Spleen (tissue), 11 donors: Measurements from ENCODE around the gene PGBD5. TPM values are rescaled to one million over a fixed set of nuclear protein-coding genes. Genes with fewer than 3 reads are reported as not detected.

ENCODE experiments used
- DNase-seq: peaks from one replicate; pipeline ENCODE4 v3.0.0-alpha.2; 2020
- H3K27ac ChIP-seq, 8 donors: fragments of 200-600 bp; sonication (generic) in 7 of 8; 1 replicate in 4 of 8; 2 replicates in 4 of 8; pipeline versions ENCODE4 v1.5.0 to v1.8.0; 2016 to 2021; ENCODE audit warnings: inconsistent platforms in 4 of 8, mild to moderate bottlenecking in 4 of 8, moderate library complexity in 1 of 8
- H3K27me3 ChIP-seq, 7 donors: fragments of 200-600 bp; sonication (generic) in 6 of 7; replicated peaks in 1 of 7; 1 replicate in 4 of 7; 2 replicates in 3 of 7; pipeline versions ENCODE4 v1.5.0 to v1.8.0; 2016 to 2021; ENCODE audit warnings: inconsistent platforms in 3 of 7, mild to moderate bottlenecking in 1 of 7
- H3K36me3 ChIP-seq, 6 donors: fragments of 200-600 bp; sonication (generic) in 5 of 6; 1 replicate in 4 of 6; 2 replicates in 2 of 6; pipeline versions ENCODE4 v1.5.0 to v1.8.0; 2016 to 2021; ENCODE audit warnings: inconsistent platforms in 2 of 6
- H3K4me1 ChIP-seq, 6 donors: fragments of 200-600 bp; sonication (generic) in 5 of 6; 1 replicate in 3 of 6; 2 replicates in 3 of 6; pipeline versions ENCODE4 v1.5.0 to v1.8.0; 2016 to 2021; ENCODE audit warnings: inconsistent platforms in 3 of 6
- H3K4me3 ChIP-seq, 8 donors: fragments of 200-600 bp; sonication (generic) in 7 of 8; 1 replicate in 4 of 8; 2 replicates in 4 of 8; pipeline versions ENCODE4 v1.5.0 to v1.8.0; 2016 to 2021; ENCODE audit warnings: inconsistent platforms in 4 of 8, mild to moderate bottlenecking in 4 of 8, moderate library complexity in 2 of 8
- H3K9me3 ChIP-seq, 8 donors: fragments of 200-600 bp; sonication (generic) in 7 of 8; 1 replicate in 4 of 8; 2 replicates in 4 of 8; pipeline versions ENCODE4 v1.5.0 to v1.8.0; 2016 to 2021; ENCODE audit warnings: inconsistent platforms in 4 of 8
- CTCF ChIP-seq, 11 experiments: fragments of 200-600 bp in 7 of 11; fragments of 450-650 bp in 4 of 11; sonication (generic) in 4 of 11; IDR thresholded peaks in 8 of 11; conservative IDR thresholded peaks in 3 of 11; 1 replicate in 7 of 11; 2 replicates in 4 of 11; pipeline versions ENCODE4 v1.4.0 to v1.8.0; 2016 to 2021; ENCODE audit warnings: antibody characterized with exemption in 11 of 11, inconsistent platforms in 4 of 11, mild to moderate bottlenecking in 1 of 11
- POLR2A ChIP-seq, 3 donors: fragments of 450-650 bp; IDR thresholded peaks; one replicate each; pipeline ENCODE4 v1.5.1; 2017; ENCODE audit warnings: antibody characterized with exemption in 3 of 3, mild to moderate bottlenecking in 1 of 3
- POLR2AphosphoS5 ChIP-seq, 3 donors: sonication (generic); formaldehyde crosslinking; IDR thresholded peaks; one replicate each; pipeline ENCODE4 v1.5.1; 2017; ENCODE audit warnings: antibody characterized with exemption in 3 of 3
- WGBS, 5 donors: extraction: QIAGEN DNeasy Blood & Tissue Kit in 3 of 5; methylation state at CpG; one replicate each; pipeline versions ENCODE4 v1.1.5 to v1.1.7; 2013 to 2018; 5-methylcytosine and 5-hydroxymethylcytosine counted together
- intact Hi-C: fragments of 100-400 bp; cut with DNase I; formaldehyde crosslinking; loops from one replicate; pipeline ENCODE4 v1.15.0; 2023; ENCODE audit warnings: low total_unique reads
- polyA plus RNA-seq, 3 donors: library from polyadenylated mRNA; stranded (reverse); fragments of 200-250 nt; gene quantifications; one replicate each; pipeline ENCODE4 v1.2.1, GENCODE V29; 2013
- total RNA-seq, 7 donors: library from RNA; depleted of rRNA in 3 of 7; stranded (reverse); fragments of >200 nt in 3 of 7; fragmentation: NEBNext Ultra II Directional in 4 of 7; extraction: Animal tissue kit (Norgen Biotek cat#: 25700) in 4 of 7; gene quantifications; one replicate each; pipeline versions ENCODE4 v1.1.0 to v1.2.1, GENCODE V29; 2016 to 2021
- donor health status: healthy with polysubstance abuse.
- donor health status: DM: no; HTN: no; CAD: no; lungs with moderate emphysema.
- donor health status: DM: no; HTN: no; CAD: no.
- donor health status: Bipolar disorder and iron deficiency.
- donor health status: healthy.
- donor health status: DM: no; HTN: no; CAD: no.
- donor health status: DM: yes; HTN: yes; CAD: no.

Gene PGBD5
- total and polyA plus RNA-seq, 10 donors = 0.07 to 6.7 (median 3.0) TPM

GRCh38 chr1:230356869-230357794, 69.0 kb downstream of the PGBD5 start:
- H3K4me1 ChIP-seq = no peaks in the 10 kb centered on the region
- no peak overlapping the region for H3K27ac ChIP-seq
- no peak for DNase-seq
- no peak overlapping the region for H3K4me3 ChIP-seq
- WGBS, 5 donors = 85 to 86% (median 86%) methylated on average over 46 to 47 of the region's 47 CpGs
- H3K36me3 ChIP-seq = no peaks in the 10 kb centered on the region
- intact Hi-C loops = no loop called here
- TF ChIP-seq POLR2AphosphoS5 (IDR thresholded peaks at IDR 0.05) (no peak), POLR2A (IDR thresholded peaks at IDR 0.05) (no peak), CTCF (IDR thresholded peaks at IDR 0.05 in 8 of 11, conservative IDR thresholded peaks at IDR 0.05 in 3 of 11) (no peak)
- H3K27me3 ChIP-seq = peaks cover 0 to under 1% (median 0%) of the 10 kb centered on the region in 7 donors
- peaks cover 0 to 5% (median 0%) of the 10 kb centered on the region in 8 donors for H3K9me3 ChIP-seq

- TF ChIP-seq POLR2AphosphoS5 (IDR thresholded peaks at IDR 0.05) (no peak), POLR2A (IDR thresholded peaks at IDR 0.05) (no peak), CTCF (IDR thresholded peaks at IDR 0.05 in 8 of 11, conservative IDR thresholded peaks at IDR 0.05 in 3 of 11) (no peak)
- H3K4me1 ChIP-seq = no peaks in the 10 kb centered on the region
- H3K4me3 ChIP-seq = no peak overlapping the region
- H3K27me3 ChIP-seq = no peaks in the 10 kb centered on the region
- 76 to 82% (median 78%) methylated on average over 6 of the region's 6 CpGs for WGBS, 5 donors
- H3K27ac ChIP-seq = no peak overlapping the region
- peaks cover 0 to 5% (median 0%) of the 10 kb centered on the region in 8 donors for H3K9me3 ChIP-seq
- no peak for DNase-seq
- intact Hi-C loops = no loop called here
- no peaks in the 10 kb centered on the region for H3K36me3 ChIP-seq
Observed at GRCh38 chr1:230356190-230356589, 69.9 kb downstream of the PGBD5 start.

GRCh38 chr1:230355594-230355993, 70.5 kb downstream of the PGBD5 start:
- Histone ChIP-seq H3K4me3 (no peak overlapping the region), H3K36me3 (no peaks in the 10 kb centered on the region), H3K27ac (no peak overlapping the region), H3K4me1 (no peaks in the 10 kb centered on the region), H3K9me3 (peaks cover 0 to 4% (median 0%) of the 10 kb centered on the region in 8 donors), H3K27me3 (no peaks in the 10 kb centered on the region)
- intact Hi-C loops = no loop called here
- 73 to 89% (median 81%) methylated on average over 10 of the region's 10 CpGs for WGBS, 5 donors
- DNase-seq = no peak
- no peak for TF ChIP-seq POLR2AphosphoS5 (IDR thresholded peaks at IDR 0.05)
- TF ChIP-seq POLR2A (IDR thresholded peaks at IDR 0.05) = no peak
- no peak for TF ChIP-seq CTCF (IDR thresholded peaks at IDR 0.05 in 8 of 11, conservative IDR thresholded peaks at IDR 0.05 in 3 of 11)

DNA sequence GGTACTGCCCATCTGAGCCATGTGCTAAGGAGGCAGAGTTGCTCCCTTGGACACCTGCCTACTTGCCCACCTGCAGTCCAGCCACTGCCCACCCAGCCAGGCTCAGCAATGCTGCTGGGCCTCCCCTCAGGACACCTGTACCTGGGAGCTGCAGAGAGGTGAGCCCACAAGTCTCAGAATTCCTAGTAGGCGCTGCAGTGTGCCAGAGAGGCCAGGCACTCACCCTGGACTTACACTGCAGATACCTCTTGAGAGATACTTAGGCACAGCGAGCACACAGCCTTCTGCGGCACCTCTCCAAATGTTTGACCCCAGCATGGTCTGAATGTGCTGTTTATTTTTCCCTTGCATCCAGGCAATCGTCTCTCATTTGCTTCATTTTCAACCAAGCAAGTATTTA, 71.0 kb downstream of the PGBD5 start:
- Histone ChIP-seq H3K27ac (no peak overlapping the region), H3K36me3 (no peaks in the 10 kb centered on the region), H3K4me1 (no peaks in the 10 kb centered on the region), H3K9me3 (no peaks in the 10 kb centered on the region), H3K27me3 (no peaks in the 10 kb centered on the region), H3K4me3 (no peak overlapping the region)
- no peak for DNase-seq
- intact Hi-C loops = no loop called here
- TF ChIP-seq POLR2AphosphoS5 (IDR thresholded peaks at IDR 0.05) (no peak), CTCF (IDR thresholded peaks at IDR 0.05 in 8 of 11, conservative IDR thresholded peaks at IDR 0.05 in 3 of 11) (no peak), POLR2A (IDR thresholded peaks at IDR 0.05) (no peak)
- 79 to 87% (median 84%) methylated on average over 4 of the region's 4 CpGs for WGBS, 5 donors
